Activated CD4-positive, CD25-positive, alpha-beta regulatory T cell (primary cell): Measurements from ENCODE around the gene GALNT2.

Experiments
- DNase-seq, 4 experiments: peaks; one replicate each; lab custom pipeline; 2025; lab: John Stamatoyannopoulos, UW

Gene GALNT2

GRCh38 chr1:230066466-230067404 is at the start of gene GALNT2:
TSS of gene GALNT2 (plus strand) at chr1:230067238. CDS start at chr1:230067281, 43 bp downstream.
- peak; percentile 73 to 93 (median 86) for DNase-seq

GRCh38 chr1:230020451-230020850 is 46.6 kb upstream of the GALNT2 start:
- no peak for DNase-seq

DNA sequence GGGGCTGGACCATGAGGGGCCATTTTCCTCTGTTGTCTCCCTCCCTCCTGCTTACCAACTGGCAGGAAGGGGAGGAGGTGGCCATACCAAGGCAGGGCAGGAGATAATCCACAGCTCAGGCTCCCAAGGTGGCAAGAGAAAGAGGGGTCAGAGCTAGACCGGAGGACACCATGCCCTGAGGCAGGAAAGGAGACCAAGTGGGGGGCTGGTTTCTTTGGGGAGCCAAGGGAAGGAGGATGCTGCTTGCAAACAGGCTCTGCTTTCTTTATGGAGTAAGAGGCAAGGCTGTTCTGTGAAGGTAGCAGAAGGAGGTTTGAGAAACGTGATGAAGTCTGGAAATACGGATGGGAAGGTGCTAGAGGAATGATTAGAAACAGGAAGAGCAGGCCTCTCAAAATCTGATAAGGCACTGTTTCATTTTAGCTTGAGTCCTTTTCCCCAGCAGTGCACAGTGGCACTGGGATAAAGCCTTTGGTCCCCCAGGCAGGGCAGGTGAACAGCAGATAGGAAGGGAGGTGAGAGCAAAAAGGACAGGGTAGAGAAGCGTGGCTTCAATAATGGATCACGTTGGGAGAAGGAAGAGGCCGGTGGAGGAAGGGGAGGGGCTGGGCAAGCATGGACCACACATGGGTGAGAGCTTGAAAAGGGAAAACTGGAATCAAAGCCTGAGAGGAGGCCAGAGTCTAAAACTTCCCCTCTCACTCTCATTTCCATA is 44.2 kb upstream of the GALNT2 start:
- no peak for DNase-seq

DNA sequence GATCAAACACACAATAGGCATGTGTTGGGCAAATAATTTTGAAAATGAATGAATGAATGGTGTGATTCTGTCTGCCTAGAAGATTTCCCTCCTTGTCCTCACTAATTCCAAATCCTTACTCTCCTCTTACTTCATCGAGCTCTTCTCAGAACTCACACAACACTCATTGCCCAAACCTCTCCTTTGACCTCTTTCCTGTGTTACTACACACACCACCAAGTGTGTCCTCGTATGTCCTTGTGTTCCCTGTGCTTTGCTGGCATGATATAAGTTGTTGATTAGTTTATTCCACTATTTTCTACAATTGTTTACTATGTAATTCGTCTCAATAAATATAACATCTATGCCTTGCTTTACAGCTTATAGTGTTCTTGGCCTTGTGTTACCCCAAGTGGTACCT is 41.4 kb upstream of the GALNT2 start:
- DNase-seq = no peak

GRCh38 chr1:230026139-230026538 is 40.9 kb upstream of the GALNT2 start:
- DNase-seq = no peak

DNA sequence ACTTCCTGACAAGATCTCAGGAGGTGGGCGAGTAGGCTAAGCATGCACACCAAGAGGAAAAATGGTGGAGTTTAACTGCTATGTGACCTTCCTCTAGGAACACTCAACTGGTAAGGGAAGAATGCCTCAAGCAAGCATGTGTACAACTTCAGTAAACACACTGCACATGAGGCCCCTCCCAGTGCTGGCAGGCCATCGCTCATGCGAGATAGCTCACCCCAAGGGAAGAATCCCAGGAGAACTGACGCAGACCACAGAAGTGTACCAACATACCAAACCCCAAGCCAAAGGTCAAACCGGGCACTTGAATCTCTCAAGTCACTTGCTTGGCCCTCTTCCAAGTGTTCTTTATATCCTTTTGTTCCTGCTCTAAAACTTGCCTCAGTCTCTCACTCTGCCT is 40.5 kb upstream of the GALNT2 start:
- no peak for DNase-seq

GRCh38 chr1:230028602-230029223 is 38.3 kb upstream of the GALNT2 start:
- no peak for DNase-seq

DNA sequence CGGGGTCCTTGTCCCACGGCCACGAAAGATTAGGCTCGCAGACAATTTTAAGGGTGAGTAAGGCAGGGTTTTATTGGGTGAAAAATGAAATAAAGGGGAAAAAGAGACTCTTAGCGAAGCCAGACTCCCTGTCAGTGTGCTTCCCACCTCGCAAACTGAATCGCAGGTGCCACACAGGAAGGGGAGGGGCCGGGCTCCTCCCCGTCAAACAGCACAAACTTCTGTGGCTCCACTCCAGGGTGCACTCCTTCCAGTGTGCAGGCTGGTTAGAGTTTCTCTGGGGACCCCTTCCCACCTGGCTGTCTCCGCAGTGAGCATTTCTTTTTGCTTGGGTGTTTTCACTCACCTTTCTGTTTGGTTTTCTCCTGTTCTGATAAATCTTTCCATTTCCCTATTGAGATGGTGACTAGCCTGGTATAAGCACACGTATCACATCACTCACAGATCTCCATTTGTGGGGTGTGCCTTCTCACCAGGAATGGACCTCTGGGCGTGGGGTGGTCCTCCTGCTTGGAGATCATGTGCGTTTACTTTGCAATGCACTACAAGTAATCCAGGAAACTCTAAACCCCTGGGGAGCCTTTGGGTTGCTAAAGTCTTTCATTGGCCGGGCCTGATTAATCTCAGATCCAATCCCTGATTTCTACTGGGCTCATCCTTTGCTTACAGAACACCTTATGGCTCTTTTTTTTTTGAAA is 37.6 kb upstream of the GALNT2 start:
- DNase-seq = no peak

GRCh38 chr1:230030122-230030821 is 36.8 kb upstream of the GALNT2 start:
- no peak for DNase-seq

DNA sequence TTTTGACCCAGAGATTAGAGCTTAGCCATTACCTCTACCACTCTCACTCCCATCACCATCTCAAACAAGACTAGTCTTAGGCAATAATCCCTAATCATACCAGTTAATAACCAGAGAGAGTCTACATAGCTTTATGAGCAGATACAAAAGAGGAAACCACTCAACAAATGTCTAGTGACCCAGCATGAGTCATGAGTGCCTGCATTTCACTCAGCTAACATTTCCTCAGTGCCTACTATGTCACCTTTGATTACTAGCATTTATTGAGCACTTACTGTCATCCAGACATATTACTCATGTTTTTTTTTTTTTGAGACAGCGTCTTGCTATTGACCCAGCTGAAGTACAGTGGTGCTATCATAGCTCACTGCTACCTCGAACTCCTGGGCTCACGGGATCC is 35.9 kb upstream of the GALNT2 start:
- no peak for DNase-seq

- DNase-seq = no peak
Measured at GRCh38 chr1:230032516-230033281, 34.3 kb upstream of the GALNT2 start.

DNA sequence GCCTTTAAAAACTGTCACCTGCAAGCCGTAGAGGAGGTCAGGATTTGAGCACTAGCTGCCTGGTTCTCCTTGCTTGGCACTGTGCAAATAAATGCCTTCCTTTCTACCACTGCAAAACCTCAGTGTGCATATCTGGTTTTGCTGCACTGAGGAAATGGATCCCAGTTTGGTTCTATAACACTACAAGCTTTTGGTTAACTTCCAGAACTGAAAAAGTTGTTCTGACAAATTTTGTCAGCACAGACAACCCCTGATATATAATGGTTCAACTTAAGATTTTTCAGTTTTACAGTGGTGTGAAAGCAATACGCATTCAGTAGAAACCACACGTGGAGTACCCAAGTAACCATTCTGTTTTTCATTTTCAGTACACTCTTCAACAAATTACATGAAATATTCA is 29.8 kb upstream of the GALNT2 start:
- DNase-seq = no peak

GRCh38 chr1:230040440-230040839 is 26.6 kb upstream of the GALNT2 start:
- no peak for DNase-seq

DNA sequence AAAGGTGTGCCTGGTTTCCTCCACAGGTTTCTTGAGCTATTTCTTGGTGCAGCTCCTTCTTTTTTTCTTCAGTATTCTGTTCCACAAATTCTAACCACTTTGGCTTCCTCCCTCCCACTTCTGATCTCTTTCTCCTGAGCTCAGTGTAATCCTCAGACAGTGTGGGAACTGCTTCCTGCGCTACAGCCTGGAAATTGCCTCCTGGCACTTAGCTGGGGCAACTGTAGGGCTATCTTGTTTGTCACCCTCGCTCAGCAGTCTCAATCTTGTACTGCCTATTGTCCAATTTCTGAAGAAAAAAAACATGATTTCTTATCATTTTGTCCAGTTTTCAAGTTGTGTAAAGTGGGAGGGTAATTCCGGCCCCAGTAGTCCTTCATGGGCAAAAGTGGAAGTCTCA is 24.0 kb upstream of the GALNT2 start:
- DNase-seq = no peak

- DNase-seq = no peak
Measured at GRCh38 chr1:230044729-230045128, 22.3 kb upstream of the GALNT2 start.

GRCh38 chr1:230047114-230047865 is 19.7 kb upstream of the GALNT2 start:
- no peak for DNase-seq

GRCh38 chr1:230048322-230048721 is 18.7 kb upstream of the GALNT2 start:
- DNase-seq = no peak

GRCh38 chr1:230048922-230049321 is 18.1 kb upstream of the GALNT2 start:
- DNase-seq = no peak

GRCh38 chr1:230049731-230050130 is 17.3 kb upstream of the GALNT2 start:
- no peak for DNase-seq
